DND-41 (cell line): ENCODE measurements around the gene PDGFRA.

Experiments
- ATAC-seq: fragments of 200-7000 bp; cut with Tn5 transposase; 3 replicates; pipeline ENCODE4 v1.9.1; 2021; ENCODE audit warnings: low read depth; ENCODE audit not compliant: insufficient read depth
- DNase-seq: peaks from one replicate; pipeline ENCODE4 v3.0.0-alpha.2; 2020
- H2AFZ ChIP-seq: 2 replicates; pipeline ENCODE4 v1.6.0; 2012; ENCODE audit warnings: low read depth, low read length
- H3K27ac ChIP-seq: 2 replicates; pipeline ENCODE4 v1.5.1; 2012; ENCODE audit warnings: low read length, inconsistent platforms
- H3K27me3 ChIP-seq: fragments of 200-600 bp; sonication (generic); 2 replicates; pipeline ENCODE4 v1.6.0; 2012; ENCODE audit warnings: low read length, mild to moderate bottlenecking, inconsistent platforms; ENCODE audit not compliant: insufficient read depth, poor library complexity
- H3K36me3 ChIP-seq: 2 replicates; pipeline ENCODE4 v1.5.1; 2012; ENCODE audit warnings: low read length, inconsistent platforms; ENCODE audit not compliant: insufficient read depth
- H3K4me1 ChIP-seq: 2 replicates; pipeline ENCODE4 v1.5.1; 2012; ENCODE audit warnings: mild to moderate bottlenecking, low read length; ENCODE audit not compliant: insufficient read depth
- H3K4me2 ChIP-seq: 2 replicates; pipeline ENCODE4 v1.6.0; 2012; ENCODE audit warnings: mild to moderate bottlenecking, moderate library complexity, low read length, inconsistent platforms; ENCODE audit not compliant: insufficient read depth
- H3K4me3 ChIP-seq, 2 experiments: fragments of 200-600 bp in 1 of 2; shearing (Covaris generic) in 1 of 2; 2 replicates each; pipeline ENCODE4 v1.5.1; 2012 to 2016; ENCODE audit warnings: inconsistent platforms in 2 of 2, low read length in 2 of 2, mild to moderate bottlenecking in 2 of 2, low read depth in 1 of 2, moderate library complexity in 1 of 2
- H3K79me2 ChIP-seq: 2 replicates; pipeline ENCODE4 v1.6.0; 2012; ENCODE audit warnings: low read length, inconsistent platforms; ENCODE audit not compliant: insufficient read depth
- H3K9ac ChIP-seq: 2 replicates; pipeline ENCODE4 v1.6.0; 2012; ENCODE audit warnings: low read depth, mild to moderate bottlenecking, inconsistent platforms, low read length, moderate library complexity
- H3K9me3 ChIP-seq: 2 replicates; pipeline ENCODE4 v1.5.1; 2012; ENCODE audit warnings: low read length, moderate library complexity, mild to moderate bottlenecking, inconsistent platforms; ENCODE audit not compliant: insufficient read depth, severe bottlenecking
- H4K20me1 ChIP-seq: 2 replicates; pipeline ENCODE4 v1.6.0; 2012; ENCODE audit warnings: low read length; ENCODE audit not compliant: insufficient read depth
- CTCF ChIP-seq: IDR thresholded peaks from 2 replicates; pipeline ENCODE4 v1.5.1; 2012; ENCODE audit warnings: borderline replicate concordance, low read length, moderate library complexity, mild to moderate bottlenecking; ENCODE audit not compliant: poor library complexity, severe bottlenecking; ENCODE audit errors: extremely low read depth
- EZH2 ChIP-seq: IDR thresholded peaks from 3 replicates; pipeline ENCODE4 v1.6.1; 2012; ENCODE audit warnings: borderline replicate concordance, low read depth, mild to moderate bottlenecking, moderate library complexity, low read length, inconsistent platforms; ENCODE audit not compliant: severe bottlenecking

The PDGFRA gene

GRCh38 chr4:54192811-54193210, 36.3 kb upstream of the PDGFRA start:
- no peak for ATAC-seq
- Histone ChIP-seq H3K27me3 (no peaks in the 10 kb centered on the region), H3K9ac (no peak overlapping the region), H3K4me3 (no peak overlapping the region), H3K36me3 (no peaks in the 10 kb centered on the region), H3K27ac (no peak overlapping the region), H3K4me2 (no peak overlapping the region), H4K20me1 (no peaks in the 10 kb centered on the region), H3K79me2 (no peaks in the 10 kb centered on the region), H2AFZ (no peak overlapping the region), H3K4me1 (no peaks in the 10 kb centered on the region), H3K9me3 (no peaks in the 10 kb centered on the region)
- TF ChIP-seq CTCF (no peak), EZH2 (no peak)
- DNase-seq = no peak

DNA sequence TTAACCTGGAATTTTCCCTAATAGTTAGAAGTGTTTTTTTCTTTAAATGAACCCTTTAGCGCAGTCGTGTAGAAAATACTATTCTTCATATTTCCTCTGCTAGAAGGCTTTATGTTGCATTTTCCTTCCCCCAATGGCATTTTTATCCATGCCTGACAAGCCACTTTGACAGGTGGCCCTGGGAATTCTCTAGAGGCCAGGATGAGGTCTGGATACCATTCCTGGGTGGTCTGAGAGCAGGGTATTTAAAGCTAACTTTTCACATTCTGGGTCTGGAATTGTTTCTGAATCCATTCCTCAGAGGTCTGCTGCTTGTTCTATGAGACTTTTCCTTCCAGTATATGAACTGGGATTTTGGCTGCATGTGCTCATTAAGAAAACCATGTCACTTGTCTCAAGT, 31.2 kb upstream of the PDGFRA start:
- no peak for DNase-seq
- Histone ChIP-seq H3K27ac (no peak overlapping the region), H3K9ac (no peak overlapping the region), H2AFZ (no peak overlapping the region), H3K36me3 (no peaks in the 10 kb centered on the region), H3K4me3 (no peak overlapping the region), H3K79me2 (no peaks in the 10 kb centered on the region), H4K20me1 (no peaks in the 10 kb centered on the region), H3K9me3 (no peaks in the 10 kb centered on the region), H3K27me3 (no peaks in the 10 kb centered on the region), H3K4me1 (no peaks in the 10 kb centered on the region), H3K4me2 (no peak overlapping the region)
- TF ChIP-seq EZH2 (no peak), CTCF (no peak)
- no peak for ATAC-seq

DNA sequence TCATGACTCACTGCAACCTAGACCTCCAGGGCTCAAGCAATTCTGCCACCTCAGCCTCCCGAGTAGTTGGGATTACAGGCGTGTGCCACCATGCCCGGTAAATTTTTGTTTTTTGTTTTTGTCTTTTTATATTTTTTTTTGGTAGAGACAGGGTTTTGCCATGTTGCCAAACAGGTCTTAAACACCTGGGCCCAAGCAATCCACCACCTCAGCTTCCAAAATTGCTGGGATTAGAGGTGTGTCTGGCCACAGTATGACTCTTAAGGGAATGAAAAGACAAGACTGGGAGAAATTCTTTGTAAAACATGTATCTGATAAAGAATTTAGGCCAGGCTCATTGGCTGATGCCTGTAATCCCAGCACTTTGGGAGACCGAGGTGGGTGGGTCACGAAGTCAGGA, 29.2 kb upstream of the PDGFRA start:
- Histone ChIP-seq H3K27me3 (no peaks in the 10 kb centered on the region), H4K20me1 (no peaks in the 10 kb centered on the region), H3K9ac (no peak overlapping the region), H3K36me3 (no peaks in the 10 kb centered on the region), H3K9me3 (no peaks in the 10 kb centered on the region), H2AFZ (no peak overlapping the region), H3K4me3 (no peak overlapping the region), H3K27ac (no peak overlapping the region), H3K4me1 (no peaks in the 10 kb centered on the region), H3K79me2 (no peaks in the 10 kb centered on the region), H3K4me2 (no peak overlapping the region)
- TF ChIP-seq EZH2 = no peak
- no peak for TF ChIP-seq CTCF
- DNase-seq = no peak
- ATAC-seq = no peak

DNA sequence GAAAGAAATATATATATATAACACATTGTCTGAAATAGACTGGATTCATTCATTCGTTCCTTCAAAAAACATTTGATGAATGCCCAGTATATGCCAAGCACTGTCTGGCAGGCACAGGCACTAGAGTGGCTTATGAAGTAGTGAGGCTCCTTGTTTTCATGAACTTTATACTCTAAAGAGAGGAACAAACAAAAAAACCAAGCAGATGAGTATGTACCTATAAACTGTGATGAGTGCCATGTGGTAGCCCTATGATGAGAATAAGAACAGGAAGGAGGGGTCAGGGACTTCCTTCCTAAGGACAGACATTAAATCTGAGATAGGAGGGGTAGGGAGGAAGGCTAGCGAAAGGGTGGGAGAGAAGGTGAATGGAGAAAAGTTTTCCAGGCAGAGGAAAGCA, 19.5 kb upstream of the PDGFRA start:
- Histone ChIP-seq H3K27ac (no peak overlapping the region), H3K36me3 (no peaks in the 10 kb centered on the region), H2AFZ (no peak overlapping the region), H3K4me1 (no peaks in the 10 kb centered on the region), H3K9me3 (no peaks in the 10 kb centered on the region), H3K79me2 (no peaks in the 10 kb centered on the region), H3K4me2 (no peak overlapping the region), H3K4me3 (no peak overlapping the region), H3K9ac (no peak overlapping the region), H4K20me1 (no peaks in the 10 kb centered on the region), H3K27me3 (no peaks in the 10 kb centered on the region)
- ATAC-seq (no peak), DNase-seq (no peak)
- TF ChIP-seq EZH2 (no peak), CTCF (no peak)
